Adrenal gland (tissue), 5 donors: ENCODE measurements around the gene HHIP.

Experiments
- POLR2A ChIP-seq, 2 donors: fragments of 450-650 bp; IDR thresholded peaks; one replicate each; pipeline ENCODE4 v1.6.1; 2017; ENCODE audit warnings: antibody characterized with exemption in 2 of 2, mild to moderate bottlenecking in 2 of 2, moderate library complexity in 1 of 2
- TF ChIP-seq, protein P1 (sequence below), 6 experiments: fragments of 450-650 bp in 4 of 6; fragments of 200-600 bp in 2 of 6; sonication (generic) in 1 of 6; IDR thresholded peaks; 1 replicate in 5 of 6; 2 replicates in 1 of 6; pipeline versions ENCODE4 v1.5.1 to v1.8.0; 2016 to 2021; ENCODE audit warnings: antibody characterized with exemption in 6 of 6, mild to moderate bottlenecking in 2 of 6, moderate library complexity in 1 of 6
- donor health status: DM: no; HTN: no; CAD: no.

DNA sequence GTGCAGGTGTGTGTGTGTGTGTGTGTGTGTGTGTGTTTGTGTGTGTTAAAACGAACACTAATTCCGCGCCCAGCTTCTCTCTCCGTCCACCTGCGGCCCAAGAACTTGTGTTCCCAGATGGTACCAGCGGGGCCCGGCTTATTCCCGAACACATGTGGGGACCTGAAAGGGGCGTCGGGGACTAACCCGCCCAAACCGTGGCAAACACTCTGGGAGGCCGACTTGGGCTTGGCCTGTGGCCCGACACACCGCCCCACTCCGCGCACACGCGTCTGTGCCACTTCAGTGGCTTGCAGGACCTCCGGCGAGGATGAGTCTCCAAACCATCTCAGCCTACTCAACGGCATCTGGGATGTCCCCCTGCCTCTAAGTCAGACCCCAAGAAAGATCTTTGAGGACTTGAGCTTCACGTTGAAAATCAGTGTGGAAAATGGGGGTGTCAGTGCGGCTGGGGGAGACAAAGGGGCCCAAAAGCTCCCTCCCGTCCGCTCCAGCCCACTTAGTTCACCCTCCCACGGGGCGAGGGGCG lies 790 bp upstream of the HHIP start:
- TF ChIP-seq, protein P1, sequence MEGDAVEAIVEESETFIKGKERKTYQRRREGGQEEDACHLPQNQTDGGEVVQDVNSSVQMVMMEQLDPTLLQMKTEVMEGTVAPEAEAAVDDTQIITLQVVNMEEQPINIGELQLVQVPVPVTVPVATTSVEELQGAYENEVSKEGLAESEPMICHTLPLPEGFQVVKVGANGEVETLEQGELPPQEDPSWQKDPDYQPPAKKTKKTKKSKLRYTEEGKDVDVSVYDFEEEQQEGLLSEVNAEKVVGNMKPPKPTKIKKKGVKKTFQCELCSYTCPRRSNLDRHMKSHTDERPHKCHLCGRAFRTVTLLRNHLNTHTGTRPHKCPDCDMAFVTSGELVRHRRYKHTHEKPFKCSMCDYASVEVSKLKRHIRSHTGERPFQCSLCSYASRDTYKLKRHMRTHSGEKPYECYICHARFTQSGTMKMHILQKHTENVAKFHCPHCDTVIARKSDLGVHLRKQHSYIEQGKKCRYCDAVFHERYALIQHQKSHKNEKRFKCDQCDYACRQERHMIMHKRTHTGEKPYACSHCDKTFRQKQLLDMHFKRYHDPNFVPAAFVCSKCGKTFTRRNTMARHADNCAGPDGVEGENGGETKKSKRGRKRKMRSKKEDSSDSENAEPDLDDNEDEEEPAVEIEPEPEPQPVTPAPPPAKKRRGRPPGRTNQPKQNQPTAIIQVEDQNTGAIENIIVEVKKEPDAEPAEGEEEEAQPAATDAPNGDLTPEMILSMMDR (IDR thresholded peaks at IDR 0.05) = no peak
- TF ChIP-seq POLR2A (IDR thresholded peaks at IDR 0.05) = no peak
